Prostate gland (tissue), 2 donors: ENCODE results near the gene ARL15.

Source experiments
- POLR2A ChIP-seq: fragments of 450-650 bp; IDR thresholded peaks from one replicate; pipeline ENCODE4 v1.6.1; 2016; ENCODE audit warnings: antibody characterized with exemption, mild to moderate bottlenecking
- POLR2AphosphoS5 ChIP-seq: sonication (generic); formaldehyde crosslinking; IDR thresholded peaks from one replicate; pipeline ENCODE4 v1.6.1; 2017; ENCODE audit warnings: antibody characterized with exemption
- TF ChIP-seq, protein P1 (sequence below), 4 experiments: fragments of 200-600 bp in 2 of 4; fragments of 450-650 bp in 2 of 4; sonication (generic) in 2 of 4; IDR thresholded peaks; 1 replicate in 3 of 4; 2 replicates in 1 of 4; pipeline ENCODE4 v1.5.1; 2016 to 2019; ENCODE audit warnings: antibody characterized with exemption in 4 of 4, mild to moderate bottlenecking in 2 of 4, moderate library complexity in 2 of 4

GRCh38 chr5:54226215-54226614, 84.2 kb downstream of the ARL15 start:
- TF ChIP-seq, protein P1, sequence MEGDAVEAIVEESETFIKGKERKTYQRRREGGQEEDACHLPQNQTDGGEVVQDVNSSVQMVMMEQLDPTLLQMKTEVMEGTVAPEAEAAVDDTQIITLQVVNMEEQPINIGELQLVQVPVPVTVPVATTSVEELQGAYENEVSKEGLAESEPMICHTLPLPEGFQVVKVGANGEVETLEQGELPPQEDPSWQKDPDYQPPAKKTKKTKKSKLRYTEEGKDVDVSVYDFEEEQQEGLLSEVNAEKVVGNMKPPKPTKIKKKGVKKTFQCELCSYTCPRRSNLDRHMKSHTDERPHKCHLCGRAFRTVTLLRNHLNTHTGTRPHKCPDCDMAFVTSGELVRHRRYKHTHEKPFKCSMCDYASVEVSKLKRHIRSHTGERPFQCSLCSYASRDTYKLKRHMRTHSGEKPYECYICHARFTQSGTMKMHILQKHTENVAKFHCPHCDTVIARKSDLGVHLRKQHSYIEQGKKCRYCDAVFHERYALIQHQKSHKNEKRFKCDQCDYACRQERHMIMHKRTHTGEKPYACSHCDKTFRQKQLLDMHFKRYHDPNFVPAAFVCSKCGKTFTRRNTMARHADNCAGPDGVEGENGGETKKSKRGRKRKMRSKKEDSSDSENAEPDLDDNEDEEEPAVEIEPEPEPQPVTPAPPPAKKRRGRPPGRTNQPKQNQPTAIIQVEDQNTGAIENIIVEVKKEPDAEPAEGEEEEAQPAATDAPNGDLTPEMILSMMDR (IDR thresholded peaks at IDR 0.05) = no peak
- TF ChIP-seq POLR2A (no peak), POLR2AphosphoS5 (no peak)
